Testis (tissue), 2 donors: Measurements from ENCODE around the gene RFPL2.

ENCODE experiments used
- POLR2A ChIP-seq: fragments of 450-650 bp; IDR thresholded peaks from one replicate; pipeline ENCODE4 v1.6.1; 2017; ENCODE audit warnings: antibody characterized with exemption, mild to moderate bottlenecking, moderate library complexity
- TF ChIP-seq, protein P1 (sequence below), 3 experiments: fragments of 450-650 bp in 2 of 3; fragments of 200-600 bp in 1 of 3; sonication (generic) in 1 of 3; IDR thresholded peaks; one replicate each; pipeline ENCODE4 v1.5.1; 2016 to 2019; ENCODE audit warnings: antibody characterized with exemption in 3 of 3, mild to moderate bottlenecking in 2 of 3, moderate library complexity in 1 of 3

DNA sequence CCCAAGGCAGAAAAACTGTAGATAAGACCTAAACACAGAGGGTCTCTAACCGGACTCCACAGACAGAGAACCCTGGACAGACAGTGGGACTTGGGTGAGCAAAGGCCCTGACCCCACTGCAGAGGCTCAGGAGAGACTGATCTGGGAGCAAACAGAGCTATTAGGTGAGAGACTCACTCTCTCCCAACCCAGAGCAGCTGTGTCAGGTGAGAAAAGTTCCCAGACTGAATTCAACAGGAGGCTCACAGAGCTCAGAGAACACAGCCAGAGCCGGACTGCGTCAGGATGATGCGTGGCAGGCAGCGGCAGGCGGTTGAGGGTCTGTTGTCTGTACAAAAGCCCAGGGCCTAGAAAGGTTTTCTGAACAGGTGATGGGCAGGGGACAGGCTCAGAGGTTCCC, 5.5 kb downstream of the RFPL2 start:
- TF ChIP-seq, protein P1, sequence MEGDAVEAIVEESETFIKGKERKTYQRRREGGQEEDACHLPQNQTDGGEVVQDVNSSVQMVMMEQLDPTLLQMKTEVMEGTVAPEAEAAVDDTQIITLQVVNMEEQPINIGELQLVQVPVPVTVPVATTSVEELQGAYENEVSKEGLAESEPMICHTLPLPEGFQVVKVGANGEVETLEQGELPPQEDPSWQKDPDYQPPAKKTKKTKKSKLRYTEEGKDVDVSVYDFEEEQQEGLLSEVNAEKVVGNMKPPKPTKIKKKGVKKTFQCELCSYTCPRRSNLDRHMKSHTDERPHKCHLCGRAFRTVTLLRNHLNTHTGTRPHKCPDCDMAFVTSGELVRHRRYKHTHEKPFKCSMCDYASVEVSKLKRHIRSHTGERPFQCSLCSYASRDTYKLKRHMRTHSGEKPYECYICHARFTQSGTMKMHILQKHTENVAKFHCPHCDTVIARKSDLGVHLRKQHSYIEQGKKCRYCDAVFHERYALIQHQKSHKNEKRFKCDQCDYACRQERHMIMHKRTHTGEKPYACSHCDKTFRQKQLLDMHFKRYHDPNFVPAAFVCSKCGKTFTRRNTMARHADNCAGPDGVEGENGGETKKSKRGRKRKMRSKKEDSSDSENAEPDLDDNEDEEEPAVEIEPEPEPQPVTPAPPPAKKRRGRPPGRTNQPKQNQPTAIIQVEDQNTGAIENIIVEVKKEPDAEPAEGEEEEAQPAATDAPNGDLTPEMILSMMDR (IDR thresholded peaks at IDR 0.05), result no peak
- TF ChIP-seq POLR2A, result no peak
